T-cell (primary cell): ENCODE data around the gene IGDCC3. TPM values are rescaled to one million over a fixed set of nuclear protein-coding genes. Genes with fewer than 3 reads are reported as not detected.
"Not testable (repeated sequence)": the region's sequence is repeated elsewhere in the genome, so short reads cannot be mapped to it uniquely, and the experiment has no call there.

Source experiments
- ATAC-seq, 4 experiments: fragments of 200-7000 bp in 3 of 4; fragments of 150-1000 bp in 1 of 4; cut with Tn5 transposase; replicated peaks in 1 of 4; 1 replicate in 3 of 4; 2 replicates in 1 of 4; pipeline ENCODE4 v1.10.0; 2021; ENCODE audit warnings: moderate library complexity in 3 of 4, mild to moderate bottlenecking in 2 of 4, moderate number of reproducible peaks in 1 of 4
- CTCF ChIA-PET, 2 donors: fragments of 300-600 bp; sonication (Branson Sonifier 250); formaldehyde crosslinking; loops; one replicate each; lab custom pipeline; 2022; ENCODE audit warnings: antibody characterized with exemption in 2 of 2; lab: Charles Lee
- POLR2A ChIA-PET, 2 donors: fragments of 300-600 bp; sonication (Branson Sonifier 250); formaldehyde crosslinking; loops; one replicate each; lab custom pipeline; 2022; ENCODE audit warnings: antibody characterized with exemption in 2 of 2; lab: Charles Lee
- DNase-seq, 35 experiments: peaks; one replicate each; pipeline versions ENCODE4 v3.0.0 to v3.0.0-alpha.2; 2013 to 2023
- H3K27ac ChIP-seq: one replicate; pipeline ENCODE4 v1.5.1; 2013; ENCODE audit warnings: low read length
- H3K27me3 ChIP-seq, 2 experiments: replicated peaks in 1 of 2; 1 replicate in 1 of 2; 2 replicates in 1 of 2; pipeline versions ENCODE4 v1.6.1 to v1.7.0; 2013; ENCODE audit warnings: low read length in 1 of 2, mixed read lengths in 1 of 2; ENCODE audit not compliant: control insufficient read depth in 2 of 2, insufficient read depth in 2 of 2; ENCODE audit errors: extremely low read depth in 1 of 2
- H3K36me3 ChIP-seq, 2 donors: 1 replicate in 1 of 2; 2 replicates in 1 of 2; pipeline versions ENCODE4 v1.6.1 to v1.7.0; 2013; ENCODE audit warnings: low read length in 1 of 2; ENCODE audit not compliant: control insufficient read depth in 2 of 2, insufficient read depth in 1 of 2; ENCODE audit errors: extremely low read depth in 1 of 2
- H3K4me1 ChIP-seq, 2 experiments: 1 replicate in 1 of 2; 2 replicates in 1 of 2; pipeline versions ENCODE4 v1.6.1 to v1.7.0; 2013; ENCODE audit warnings: low read length in 2 of 2, mixed read lengths in 1 of 2; ENCODE audit not compliant: insufficient read depth in 2 of 2, control insufficient read depth in 1 of 2; ENCODE audit errors: extremely low read depth in 1 of 2
- H3K4me3 ChIP-seq, 2 donors: 1 replicate in 1 of 2; 2 replicates in 1 of 2; pipeline versions ENCODE4 v1.5.1 to v1.7.0; 2013; ENCODE audit warnings: mild to moderate bottlenecking in 2 of 2, low read length in 1 of 2, moderate library complexity in 1 of 2; ENCODE audit not compliant: control insufficient read depth in 1 of 2; ENCODE audit errors: extremely low read depth in 1 of 2
- H3K9me3 ChIP-seq: 2 replicates; pipeline ENCODE4 v1.7.0; 2013
- H3K27ac Mint-ChIP-seq, 2 donors: one replicate each; pipeline ENCODE4 v1.8.0; 2020 to 2021; ENCODE audit warnings: mild to moderate bottlenecking in 2 of 2, mixed read lengths in 2 of 2
- H3K27me3 Mint-ChIP-seq, 2 donors: one replicate each; pipeline ENCODE4 v1.8.0; 2021 to 2022; ENCODE audit warnings: mixed read lengths in 2 of 2
- H3K36me3 Mint-ChIP-seq: one replicate; pipeline ENCODE4 v1.8.0; 2021; ENCODE audit warnings: mixed read lengths
- H3K4me1 Mint-ChIP-seq, 3 donors: one replicate each; pipeline ENCODE4 v1.8.0; 2020 to 2022; ENCODE audit warnings: mixed read lengths in 3 of 3, mild to moderate bottlenecking in 1 of 3
- H3K4me3 Mint-ChIP-seq, 3 donors: one replicate each; pipeline ENCODE4 v1.8.0; 2020 to 2022; ENCODE audit warnings: mild to moderate bottlenecking in 3 of 3, mixed read lengths in 3 of 3, moderate library complexity in 3 of 3
- H3K9me3 Mint-ChIP-seq, 3 donors: one replicate each; pipeline ENCODE4 v1.8.0; 2020 to 2022; ENCODE audit warnings: mixed read lengths in 3 of 3
- WGBS: methylation state at CpG from one replicate; pipeline ENCODE4 v1.1.5; 2013; ENCODE audit warnings: missing lambda C conversion rate; ENCODE audit not compliant: insufficient coverage; 5-methylcytosine and 5-hydroxymethylcytosine counted together
- total RNA-seq, 35 experiments: library from RNA in 6 of 35; stranded (reverse) in 6 of 35; fragments of 120-200 nt in 1 of 35; gene quantifications; one replicate each; pipeline versions ENCODE4 v1.2.1 to v1.2.4 and lab custom pipeline; 2013 to 2026

Gene IGDCC3
- total RNA-seq, 5 donors from 2014 or later (not counting 1 experiment from before 2014, with no cell fraction given) = 0.06 TPM; not detected in 4

- no peaks in the 10 kb centered on the region for H3K9me3 Mint-ChIP-seq
- no peak overlapping the region for H3K27ac Mint-ChIP-seq
- ChIA-PET POLR2A (no interaction called here), CTCF (no interaction called here)
- peaks cover 6 to 12% (median 8%) of the 10 kb centered on the region in 3 donors for H3K4me1 Mint-ChIP-seq
- H3K4me3 Mint-ChIP-seq = no peak overlapping the region
- Histone ChIP-seq H3K4me3 (no peak overlapping the region), H3K9me3 (no peaks in the 10 kb centered on the region), H3K27me3 (peaks cover 5 to 63% of the 10 kb centered on the region in 2 experiments), H3K4me1 (peaks cover 0 to 8% of the 10 kb centered on the region in 2 experiments), H3K27ac (no peak overlapping the region), H3K36me3 (no peaks in the 10 kb centered on the region)
- DNase-seq (peak in 20 of 35 experiments; percentile 4 to 52 (median 29)), ATAC-seq (peak; percentile 45 to 70 (median 57))
- peaks cover 44 to 73% of the 10 kb centered on the region in 2 donors for H3K27me3 Mint-ChIP-seq
- H3K36me3 Mint-ChIP-seq = no peaks in the 10 kb centered on the region
- WGBS = 24% methylated on average over 11 of the region's 11 CpGs
Observed at GRCh38 chr15:65400760-65401610, 23.2 kb upstream of the IGDCC3 start.

- H3K4me1 Mint-ChIP-seq = peaks cover 6 to 12% (median 8%) of the 10 kb centered on the region in 3 donors
- peaks cover 0 to 12% of the 10 kb centered on the region in 2 experiments for H3K4me1 ChIP-seq
- no peak overlapping the region for H3K27ac Mint-ChIP-seq
- no peaks in the 10 kb centered on the region for H3K36me3 Mint-ChIP-seq
- H3K4me3 ChIP-seq = no peak overlapping the region
- ATAC-seq (no peak), DNase-seq (no peak)
- WGBS = 60% methylated on average over 2 of the region's 2 CpGs
- H3K4me3 Mint-ChIP-seq = no peak overlapping the region
- H3K27me3 Mint-ChIP-seq = peaks cover 48 to 77% of the 10 kb centered on the region in 2 donors
- H3K27ac ChIP-seq = no peak overlapping the region
- ChIA-PET CTCF (no interaction called here), POLR2A (no interaction called here)
- H3K36me3 ChIP-seq = no peaks in the 10 kb centered on the region
- peaks cover 5 to 70% of the 10 kb centered on the region in 2 experiments for H3K27me3 ChIP-seq
- no peaks in the 10 kb centered on the region for H3K9me3 Mint-ChIP-seq
- H3K9me3 ChIP-seq = no peaks in the 10 kb centered on the region
Observed at GRCh38 chr15:65399997-65400396, 22.2 kb upstream of the IGDCC3 start.

GRCh38 chr15:65399001-65399706 lies 21.4 kb upstream of the IGDCC3 start:
- H3K27me3 ChIP-seq = peaks cover 5 to 74% of the 10 kb centered on the region in 2 experiments
- Mint-ChIP-seq H3K4me1 (peaks cover 6 to 12% (median 8%) of the 10 kb centered on the region in 3 donors), H3K9me3 (no peaks in the 10 kb centered on the region), H3K4me3 (no peak overlapping the region), H3K27me3 (peaks cover 53 to 78% of the 10 kb centered on the region in 2 donors), H3K36me3 (no peaks in the 10 kb centered on the region), H3K27ac (no peak overlapping the region)
- H3K4me1 ChIP-seq = peaks cover 0 to 12% of the 10 kb centered on the region in 2 experiments
- ChIA-PET CTCF (interaction anchor here in 1 of 2 donors (0.6 kb wide), 1 partner anchor 484 kb away, joined by 4 read pairs; no protein-coding TSS in a partner anchor), POLR2A (no interaction called here)
- no peak overlapping the region for H3K27ac ChIP-seq
- WGBS = 82% methylated on average over 2 of the region's 11 CpGs
- DNase-seq (no peak), ATAC-seq (no peak)
- H3K9me3 ChIP-seq = no peaks in the 10 kb centered on the region
- no peak overlapping the region for H3K4me3 ChIP-seq
- H3K36me3 ChIP-seq = no peaks in the 10 kb centered on the region

- Mint-ChIP-seq H3K27me3 (peaks cover 53 to 78% of the 10 kb centered on the region in 2 donors), H3K4me1 (peaks cover 6 to 12% (median 8%) of the 10 kb centered on the region in 3 donors)
- H3K27me3 ChIP-seq = peaks cover 5 to 74% of the 10 kb centered on the region in 2 experiments
- H3K4me3 Mint-ChIP-seq, H3K9me3 Mint-ChIP-seq, H3K9me3 ChIP-seq, H3K27ac ChIP-seq, H3K36me3 ChIP-seq, H3K27ac Mint-ChIP-seq, ATAC-seq, DNase-seq, H3K4me3 ChIP-seq, POLR2A ChIA-PET, H3K36me3 Mint-ChIP-seq, CTCF ChIA-PET: not testable (repeated sequence)
- 100% methylated on average over 1 of the region's 16 CpGs for WGBS
- peaks cover 0 to 12% of the 10 kb centered on the region in 2 experiments for H3K4me1 ChIP-seq
Observed at GRCh38 chr15:65398486-65398885, 20.7 kb upstream of the IGDCC3 start.

- peaks cover 50 to 80% of the 10 kb centered on the region in 2 donors for H3K27me3 Mint-ChIP-seq
- 19% methylated on average over 4 of the region's 10 CpGs for WGBS
Observed at GRCh38 chr15:65396965-65397317, 19.1 kb upstream of the IGDCC3 start.

GRCh38 chr15:65396283-65396964 lies 18.6 kb upstream of the IGDCC3 start:
- Mint-ChIP-seq H3K27me3 (peaks cover 47 to 78% of the 10 kb centered on the region in 2 donors), H3K9me3 (no peaks in the 10 kb centered on the region), H3K4me1 (peaks cover 6 to 12% (median 8%) of the 10 kb centered on the region in 3 donors), H3K36me3 (no peaks in the 10 kb centered on the region), H3K4me3 (peak overlapping the region in 1 of 3 donors; percentile 48), H3K27ac (no peak overlapping the region)
- no peaks in the 10 kb centered on the region for H3K9me3 ChIP-seq
- 10% methylated on average over 31 of the region's 34 CpGs for WGBS
- no peak for ATAC-seq
- peaks cover 11 to 78% of the 10 kb centered on the region in 2 experiments for H3K27me3 ChIP-seq
- POLR2A ChIA-PET = no interaction called here
- no peaks in the 10 kb centered on the region for H3K36me3 ChIP-seq
- peaks cover 0 to 12% of the 10 kb centered on the region in 2 experiments for H3K4me1 ChIP-seq
- H3K4me3 ChIP-seq = no peak overlapping the region
- no peak overlapping the region for H3K27ac ChIP-seq
- CTCF ChIA-PET = interaction anchor here in 1 of 2 donors (0.5 to 1.1 kb wide), 2 partner anchors 35 to 80 kb away, joined by 3 to 4 read pairs; no protein-coding TSS in a partner anchor
- no peak for DNase-seq

More at GRCh38 chr15:65396965-65397317, 19.1 kb upstream of the IGDCC3 start:
- H3K36me3 ChIP-seq = no peaks in the 10 kb centered on the region
- Mint-ChIP-seq H3K27ac (no peak overlapping the region), H3K9me3 (no peaks in the 10 kb centered on the region), H3K4me1 (peaks cover 6 to 12% (median 8%) of the 10 kb centered on the region in 3 donors), H3K36me3 (no peaks in the 10 kb centered on the region), H3K4me3 (peak overlapping the region in 1 of 3 donors; percentile 48)
- H3K27me3 ChIP-seq = peaks cover 11 to 78% of the 10 kb centered on the region in 2 experiments
- no peak overlapping the region for H3K4me3 ChIP-seq
- H3K4me1 ChIP-seq = peaks cover 0 to 12% of the 10 kb centered on the region in 2 experiments
- DNase-seq = no peak
- no peak overlapping the region for H3K27ac ChIP-seq
- ChIA-PET CTCF (no interaction called here), POLR2A (no interaction called here)
- ATAC-seq = no peak
- H3K9me3 ChIP-seq = no peaks in the 10 kb centered on the region
